HL-60 (cell line): ENCODE measurements around the gene KIF25.

Experiments
- CTCF ChIP-seq: IDR thresholded peaks from one replicate; pipeline ENCODE4 v1.5.1; 2011; ENCODE audit warnings: low read length, control low read depth, inconsistent platforms; ENCODE audit not compliant: insufficient read depth
- POLR2AphosphoS5 ChIP-seq: IDR thresholded peaks from 2 replicates; pipeline ENCODE4 v1.6.1; 2012; ENCODE audit warnings: low read depth
- REST ChIP-seq: IDR thresholded peaks from 2 replicates; pipeline ENCODE4 v1.6.1; 2012; ENCODE audit warnings: low read depth; ENCODE audit not compliant: insufficient replicate concordance

DNA sequence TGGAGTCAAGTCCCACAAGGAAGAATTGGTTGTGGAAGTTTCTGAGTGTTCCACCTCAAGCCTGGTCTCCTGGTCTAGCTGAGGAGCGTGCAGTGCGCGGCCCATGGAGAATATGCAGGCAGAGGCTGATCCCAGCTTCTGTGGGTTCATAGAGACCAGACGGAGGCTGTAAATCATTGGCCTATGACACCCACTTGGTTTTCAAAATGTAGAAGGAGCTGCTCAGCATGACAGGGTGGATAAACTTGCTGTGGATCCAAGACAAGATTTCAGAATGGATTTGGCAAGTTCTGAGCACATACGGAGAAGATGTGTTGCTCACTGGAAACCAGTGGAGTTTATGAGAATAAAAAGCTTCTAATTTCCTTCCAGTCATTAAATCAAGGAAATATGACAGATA, 744 bp downstream of the KIF25 start:
- TF ChIP-seq CTCF (no peak), POLR2AphosphoS5 (no peak), REST (no peak)
